Right renal pelvis (tissue), 4 donors: Measurements from ENCODE around the gene PTPA. TPM values are rescaled to one million over a fixed set of nuclear protein-coding genes. Genes with fewer than 3 reads are reported as not detected.
"Not testable (repeated sequence)": the region's sequence is repeated elsewhere in the genome, so short reads cannot be mapped to it uniquely, and the experiment has no call there.

Source experiments
- DNase-seq, 4 donors: peaks; one replicate each; pipeline ENCODE4 v3.0.0-alpha.2; 2013; ENCODE audit warnings: low read depth in 4 of 4, low spot score in 3 of 4, missing footprints in 1 of 4
- polyA plus RNA-seq, 4 donors: library from polyadenylated mRNA; unstranded; fragments of 120-200 nt; gene quantifications; one replicate each; pipeline ENCODE4 v1.2.1, GENCODE V29; 2013; ENCODE audit not compliant: insufficient read length in 4 of 4

The PTPA gene
- polyA plus RNA-seq, 4 donors, result 99.2 to 131 (median 117) TPM

- no peak for DNase-seq
Observed at GRCh38 chr9:129108805-129109536, 2.2 kb upstream of the PTPA start.

- DNase-seq, result no peak
Observed at GRCh38 chr9:129109537-129109903, 1.7 kb upstream of the PTPA start.

- DNase-seq, result peak in 2 of 4 donors; percentile 15 to 41
Observed at GRCh38 chr9:129109952-129110739, 1.1 kb upstream of the PTPA start.

- DNase-seq, result peak in 1 of 4 donors; percentile 27
Observed at GRCh38 chr9:129111528-129112151, 425 bp downstream of the PTPA start.

GRCh38 chr9:129112526-129112925 is 1.3 kb downstream of the PTPA start:
- not testable (repeated sequence) for DNase-seq

GRCh38 chr9:129113645-129114304 is 2.6 kb downstream of the PTPA start:
- DNase-seq, result no peak

GRCh38 chr9:129118799-129119198 is 7.6 kb downstream of the PTPA start:
- DNase-seq, result no peak

- no peak for DNase-seq
Observed at GRCh38 chr9:129121483-129121882, 10.3 kb downstream of the PTPA start.

GRCh38 chr9:129122133-129122532 is 10.9 kb downstream of the PTPA start:
- DNase-seq, result no peak

GRCh38 chr9:129122976-129123375 is 11.8 kb downstream of the PTPA start:
- not testable (repeated sequence) for DNase-seq

GRCh38 chr9:129124506-129125069 is 13.4 kb downstream of the PTPA start:
- DNase-seq, result no peak

- no peak for DNase-seq
Observed at GRCh38 chr9:129125478-129125877, 14.3 kb downstream of the PTPA start.

GRCh38 chr9:129126749-129127618 is 15.8 kb downstream of the PTPA start:
- no peak for DNase-seq

GRCh38 chr9:129128689-129129088 is 17.5 kb downstream of the PTPA start:
- no peak for DNase-seq

- not testable (repeated sequence) for DNase-seq
Observed at GRCh38 chr9:129130271-129130670, 19.1 kb downstream of the PTPA start.

GRCh38 chr9:129130791-129131190 is 19.6 kb downstream of the PTPA start:
- DNase-seq, result no peak

- DNase-seq, result no peak
Observed at GRCh38 chr9:129131300-129132145, 20.3 kb downstream of the PTPA start.

GRCh38 chr9:129133082-129133481 is 21.9 kb downstream of the PTPA start:
- DNase-seq, result no peak

GRCh38 chr9:129135476-129135875 is 24.3 kb downstream of the PTPA start:
- DNase-seq, result no peak
